ENCODE measurements around the gene APOC1.

APOC1 gene

GRCh38 chr19:44960906-44961728 is 46.7 kb downstream of the APOC1 start:
- no peak for TF ChIP-seq CTCF (IDR thresholded peaks at IDR 0.05; ENCODE audit: insufficient read depth, low read depth, low read length, missing control alignments)
- DNase-seq (ENCODE audit: low read depth) = no peak
- no peak overlapping the region for H3K4me3 ChIP-seq (ENCODE audit: low read length)

GRCh38 chr19:44961821-44962220 is 47.4 kb downstream of the APOC1 start:
- DNase-seq (ENCODE audit: low read depth) = no peak
- no peak for TF ChIP-seq CTCF (IDR thresholded peaks at IDR 0.05; ENCODE audit: insufficient read depth, low read depth, low read length, missing control alignments)
- no peak overlapping the region for H3K4me3 ChIP-seq (ENCODE audit: low read length)

- no peak for DNase-seq (ENCODE audit: low read depth)
- TF ChIP-seq CTCF (IDR thresholded peaks at IDR 0.05; ENCODE audit: insufficient read depth, low read depth, low read length, missing control alignments) = no peak
- no peak overlapping the region for H3K4me3 ChIP-seq (ENCODE audit: low read length)
Measured at GRCh38 chr19:44968118-44968517, 53.7 kb downstream of the APOC1 start.

- no peak for TF ChIP-seq CTCF (IDR thresholded peaks at IDR 0.05; ENCODE audit: insufficient read depth, low read depth, low read length, missing control alignments)
- no peak for DNase-seq (ENCODE audit: low read depth)
- H3K4me3 ChIP-seq (ENCODE audit: low read length) = no peak overlapping the region
Measured at GRCh38 chr19:44968670-44969069, 54.3 kb downstream of the APOC1 start.
